ELF-1 (cell line): ENCODE data around the gene CDKN2D.
"Not testable (repeated sequence)": the region's sequence is repeated elsewhere in the genome, so short reads cannot be mapped to it uniquely, and the experiment has no call there.

Experiments used
- DNase-seq: peaks from one replicate; pipeline ENCODE4 v3.0.0-alpha.2; 2016; ENCODE audit warnings: low read depth, low spot score

The CDKN2D gene

DNA sequence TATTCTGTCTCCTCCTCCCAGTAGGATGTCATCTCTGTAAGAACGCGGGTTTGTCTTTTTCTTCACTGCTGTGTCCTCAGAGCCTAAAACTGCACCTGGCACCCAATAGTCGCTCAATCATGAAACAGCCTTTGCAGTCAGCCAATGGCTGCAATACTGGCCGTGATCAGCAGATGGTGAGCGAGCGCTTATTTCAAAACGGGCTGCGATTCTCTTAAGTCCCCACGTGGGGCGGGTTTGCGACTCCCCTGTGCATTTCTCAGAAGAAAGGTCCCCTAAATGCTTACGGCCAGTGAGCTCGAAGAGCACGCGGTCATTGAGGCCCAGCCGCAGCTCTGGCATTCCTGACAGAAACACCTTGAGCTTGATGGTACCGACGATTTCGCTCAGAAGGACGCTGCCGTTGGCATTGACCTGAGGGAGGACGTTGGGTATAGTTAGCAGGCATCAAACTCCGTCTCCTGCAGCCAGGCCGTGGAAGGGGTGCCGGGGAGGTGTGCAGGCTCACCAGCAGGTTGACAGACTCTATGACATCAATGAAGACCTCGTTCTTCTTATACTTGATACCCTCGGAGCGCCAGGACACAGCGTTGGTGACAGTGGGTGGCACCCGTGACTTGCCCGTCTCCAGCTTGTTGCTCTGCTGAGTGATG is 12.3 kb upstream of the CDKN2D start:
- peak; percentile 93 for DNase-seq

DNA sequence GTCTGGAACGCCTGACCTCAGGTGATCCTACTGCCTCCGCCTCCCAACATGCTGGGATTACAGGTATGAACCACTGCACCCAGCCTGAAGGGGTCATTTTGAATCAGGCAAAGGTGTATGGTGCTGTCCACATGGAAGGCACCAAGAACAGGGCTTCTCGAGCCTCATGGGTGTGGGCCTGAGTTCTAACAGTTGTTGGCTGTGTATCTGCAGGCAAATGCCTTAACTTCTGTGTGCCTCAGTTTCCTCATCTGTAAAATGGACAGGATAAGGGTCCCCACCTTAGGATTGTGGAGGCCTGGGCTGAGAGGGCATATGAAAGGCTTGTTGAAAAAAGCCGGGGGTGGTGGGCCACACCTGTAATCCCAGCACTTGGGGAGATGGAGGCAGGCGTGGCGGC is 9.2 kb upstream of the CDKN2D start:
- DNase-seq, result no peak

DNA sequence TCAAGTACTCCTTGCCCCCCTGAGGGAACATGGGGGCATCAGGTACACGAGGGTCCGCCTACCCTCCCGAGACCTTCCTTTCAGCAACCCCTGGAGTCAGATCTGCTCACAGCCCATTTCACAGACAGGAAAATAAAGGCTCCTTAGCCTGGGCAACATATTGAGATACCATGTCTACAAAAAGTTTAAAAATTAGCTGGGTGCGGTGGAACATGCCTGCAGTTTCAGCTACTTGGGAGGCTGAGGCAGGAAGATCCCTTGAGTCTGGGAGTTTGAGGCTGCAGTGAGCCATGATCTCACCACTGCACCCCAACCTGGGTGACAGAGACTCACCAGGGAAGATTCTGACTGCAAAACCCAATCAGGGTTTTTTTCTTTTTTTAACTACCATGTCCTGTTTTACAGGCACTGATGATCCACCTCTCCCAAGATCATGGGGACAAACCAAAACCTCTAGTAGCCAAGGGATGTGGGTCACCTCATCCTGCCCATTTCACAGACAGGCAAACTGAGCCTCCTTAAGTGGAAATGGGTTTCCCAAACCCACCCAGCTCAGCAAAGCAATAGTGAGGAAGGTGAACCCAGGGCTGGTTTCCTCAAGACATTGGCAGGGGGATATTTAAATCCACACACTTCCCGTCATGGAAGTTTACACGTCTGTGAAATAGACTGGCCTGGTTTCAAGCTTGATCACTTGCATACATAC is 6.4 kb upstream of the CDKN2D start:
- no peak for DNase-seq

DNA sequence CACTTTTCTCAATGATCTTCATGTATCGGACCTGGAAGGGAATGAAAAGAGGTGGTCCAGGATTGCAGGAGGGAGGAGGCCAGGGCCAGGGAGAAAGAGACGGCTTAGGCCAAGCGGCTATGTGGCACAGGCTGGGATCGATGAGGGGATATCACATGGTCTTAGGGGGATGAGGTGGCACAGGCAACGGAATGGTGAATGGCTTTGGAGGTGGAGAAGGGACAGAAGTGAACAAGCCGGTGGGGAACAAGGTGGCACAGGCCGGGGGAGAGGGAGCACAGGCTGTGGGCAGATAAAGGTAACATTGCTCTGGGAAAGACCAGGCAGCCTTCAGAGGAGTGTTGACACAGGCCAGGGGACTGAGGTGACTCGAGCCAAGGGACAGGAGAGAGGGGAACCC is 5.7 kb upstream of the CDKN2D start:
- DNase-seq, result no peak

DNA sequence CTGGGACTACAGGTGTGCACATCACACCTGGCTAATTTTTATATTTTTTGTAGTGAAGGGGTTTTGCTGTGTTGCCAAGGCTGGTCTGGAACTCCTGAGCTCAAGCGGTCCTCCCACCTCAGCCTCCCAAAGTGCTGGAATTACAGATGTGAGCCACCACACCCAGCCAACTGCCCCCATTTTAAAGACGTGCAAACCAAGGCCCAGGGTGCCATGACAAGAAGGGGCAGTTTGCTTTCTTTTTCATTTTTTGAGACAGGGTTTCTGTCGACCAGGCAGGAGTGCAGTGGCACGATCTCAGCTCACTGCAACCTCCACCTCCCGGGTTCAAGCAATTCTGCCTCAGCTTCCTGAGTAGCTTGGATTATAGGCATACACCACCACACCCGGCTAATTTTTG is 5.0 kb upstream of the CDKN2D start:
- not testable (repeated sequence) for DNase-seq

DNA sequence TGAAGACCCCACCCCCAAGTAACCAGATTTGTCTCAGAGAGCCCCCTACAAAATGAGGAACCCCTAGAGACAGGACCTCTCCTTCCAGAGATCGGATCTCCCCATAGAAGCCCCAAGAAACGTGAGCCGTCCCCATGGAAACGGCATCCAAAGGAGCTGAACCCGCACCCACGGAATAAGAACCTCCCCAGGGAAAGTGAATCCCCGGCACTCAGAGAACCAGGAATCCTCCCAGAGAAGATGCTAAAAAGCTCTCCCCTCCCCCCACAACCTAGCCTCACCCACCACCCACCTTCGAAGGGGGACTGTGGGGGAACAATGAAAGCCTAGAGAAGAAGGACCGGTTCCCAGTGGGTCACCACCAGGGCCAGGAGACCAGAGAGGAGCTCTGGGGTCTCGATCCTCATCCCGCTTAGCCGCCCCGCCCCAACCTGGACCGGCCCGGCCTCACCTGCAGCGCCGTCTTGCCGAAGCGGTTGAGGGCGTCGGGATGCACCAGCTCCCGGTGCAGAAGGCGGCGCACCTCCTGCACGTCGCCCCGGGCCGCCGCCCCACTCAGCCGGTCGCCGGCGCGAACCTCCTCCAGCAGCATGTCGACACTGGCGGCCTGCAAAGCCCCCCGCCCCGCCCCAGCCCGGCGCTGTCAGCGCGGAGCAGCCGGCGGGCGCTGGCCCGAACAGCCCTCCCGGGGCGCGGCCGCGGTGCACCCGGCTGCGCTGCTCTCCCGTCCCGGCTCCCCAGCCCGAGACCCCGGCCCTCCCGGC is 535 bp downstream of the CDKN2D start:
- peak; percentile 77 for DNase-seq

DNA sequence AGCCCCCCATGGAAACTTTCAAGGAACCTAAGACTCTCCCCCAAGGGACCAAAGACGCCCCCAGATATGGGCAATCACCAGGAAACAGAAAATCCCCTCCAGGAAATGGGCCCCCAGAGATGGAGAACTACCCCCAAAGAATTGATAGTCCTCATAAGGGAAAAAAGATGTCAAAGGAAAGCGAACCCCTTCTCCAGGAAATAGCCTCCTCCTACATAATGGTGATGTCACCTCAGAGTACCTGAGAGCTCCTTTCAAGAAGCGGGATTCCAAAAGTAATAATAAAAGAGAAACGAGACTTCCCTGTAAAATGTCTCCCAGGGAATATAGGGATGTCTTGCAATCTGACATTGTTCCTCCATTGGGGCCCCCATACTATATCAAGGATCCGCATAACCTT is 1.1 kb downstream of the CDKN2D start:
- DNase-seq, result no peak

DNA sequence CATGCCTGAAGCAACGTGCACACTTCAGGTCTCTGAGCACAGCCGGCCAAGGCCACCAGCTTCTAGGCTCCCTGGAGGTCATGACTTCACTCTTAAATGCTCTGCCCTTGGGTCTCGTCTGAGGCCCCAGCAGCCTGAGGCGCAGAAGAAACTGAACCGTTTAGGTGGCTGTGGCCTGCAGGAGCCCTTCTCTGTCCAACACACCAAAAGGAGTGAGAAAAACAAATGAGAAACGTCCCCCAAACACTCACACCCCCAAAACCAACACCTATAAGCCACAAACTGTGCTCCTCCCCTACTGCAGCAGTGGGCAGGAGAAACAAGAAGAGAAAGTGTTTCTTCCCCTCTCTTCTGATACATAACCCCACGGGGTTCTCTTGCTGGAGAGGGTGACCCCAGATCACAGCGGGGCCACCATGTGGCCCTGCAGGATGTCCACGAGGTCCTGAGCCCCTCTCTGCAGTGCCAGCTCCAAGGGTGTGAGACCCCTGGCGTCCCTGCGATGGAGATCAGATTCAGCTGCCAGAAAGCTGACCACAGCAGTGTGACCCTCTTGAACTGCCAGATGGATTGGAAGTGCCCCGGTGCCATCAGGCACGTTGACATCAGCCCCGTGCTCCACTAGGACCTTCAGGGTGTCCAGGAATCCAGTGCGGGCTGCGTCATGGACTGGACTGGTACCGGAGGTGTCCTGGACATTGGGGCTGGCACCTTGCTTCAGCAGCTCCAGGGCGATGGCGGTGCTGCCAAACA is 1.9 kb downstream of the CDKN2D start:
- DNase-seq, result no peak

DNA sequence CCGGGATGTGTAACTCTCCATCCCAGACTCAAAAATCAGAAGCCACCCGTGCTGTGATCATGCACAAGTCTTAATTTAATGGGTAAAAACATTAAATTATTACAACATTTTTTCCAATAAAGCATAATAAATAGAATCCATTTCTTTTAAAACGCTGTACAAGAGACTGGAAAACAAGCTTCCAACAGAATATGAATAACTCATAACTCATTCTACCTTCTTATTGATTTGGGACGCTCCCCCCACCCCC is 2.4 kb downstream of the CDKN2D start:
- DNase-seq, result no peak

DNA sequence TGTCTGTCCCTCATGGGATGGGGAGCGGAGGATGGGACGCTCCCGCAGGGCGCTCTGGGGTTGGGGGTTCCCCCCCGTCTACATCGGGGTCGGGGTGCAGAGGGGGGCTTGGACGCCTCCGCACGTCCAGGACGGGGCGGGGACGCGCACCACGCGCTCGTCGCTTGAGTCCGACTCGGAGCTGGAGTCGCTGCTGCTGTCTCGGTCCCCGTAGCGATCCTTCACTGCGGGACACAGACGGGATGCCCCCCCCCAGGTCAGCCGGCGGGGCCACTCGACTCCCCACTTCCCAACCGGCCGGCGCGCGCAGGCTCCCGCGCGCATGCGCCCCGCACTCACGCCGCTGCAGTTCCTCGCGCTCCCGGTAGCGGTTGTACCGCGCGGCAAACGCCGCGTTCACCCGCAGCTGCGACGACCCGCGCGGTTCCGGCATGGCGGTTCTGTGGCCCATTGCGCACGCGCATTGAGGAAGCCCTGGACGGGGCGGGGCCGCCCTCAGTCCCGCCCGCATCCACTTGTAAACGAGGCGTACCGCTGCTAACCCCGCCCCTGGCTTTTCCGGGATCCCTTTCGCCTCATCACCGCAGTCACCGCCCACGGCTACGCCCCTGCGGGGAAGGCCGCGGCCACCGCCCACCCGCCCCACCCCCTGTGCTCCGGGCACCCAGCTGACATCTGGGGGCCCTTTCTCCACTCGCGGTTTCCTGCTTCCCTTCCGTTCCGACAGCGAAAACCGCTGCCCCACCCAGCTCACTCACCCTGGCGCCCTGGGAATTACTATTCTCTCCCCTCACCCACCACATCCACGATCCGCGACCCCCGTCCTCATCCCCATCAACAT is 3.0 kb downstream of the CDKN2D start, which contains the start of gene KRI1:
KRI1 (minus strand) TSS at position 444 of the 841 bp plus-strand sequence; CDS start at position 433, 11 bp downstream.
- DNase-seq, result peak; percentile 98

DNA sequence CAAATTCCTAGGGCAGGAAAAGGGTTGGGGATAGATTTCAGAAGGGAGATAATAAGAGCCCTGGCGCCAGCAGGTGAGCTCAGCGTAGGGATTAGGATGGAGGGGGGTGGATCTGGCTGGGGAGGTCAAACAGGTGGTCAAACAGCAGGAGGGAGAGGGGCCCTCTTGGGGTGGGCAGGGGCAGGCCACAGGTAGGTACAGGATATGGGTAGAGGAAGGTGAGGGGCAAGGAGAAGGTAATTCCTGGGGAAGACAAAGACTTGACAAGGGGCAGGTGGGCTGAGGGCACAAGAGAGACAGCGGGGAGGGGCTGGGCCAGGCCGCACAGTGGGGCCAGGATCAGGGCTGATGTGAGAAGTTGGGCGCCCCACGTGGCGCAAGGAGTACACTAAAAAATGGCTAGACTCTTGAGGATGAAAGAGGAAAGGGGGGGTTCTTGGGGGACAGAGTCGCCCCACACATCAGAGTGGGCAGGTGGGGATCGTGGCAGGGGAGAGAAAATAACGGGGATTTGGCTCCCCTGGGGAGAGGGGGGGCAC is 3.7 kb downstream of the CDKN2D start:
- no peak for DNase-seq

DNA sequence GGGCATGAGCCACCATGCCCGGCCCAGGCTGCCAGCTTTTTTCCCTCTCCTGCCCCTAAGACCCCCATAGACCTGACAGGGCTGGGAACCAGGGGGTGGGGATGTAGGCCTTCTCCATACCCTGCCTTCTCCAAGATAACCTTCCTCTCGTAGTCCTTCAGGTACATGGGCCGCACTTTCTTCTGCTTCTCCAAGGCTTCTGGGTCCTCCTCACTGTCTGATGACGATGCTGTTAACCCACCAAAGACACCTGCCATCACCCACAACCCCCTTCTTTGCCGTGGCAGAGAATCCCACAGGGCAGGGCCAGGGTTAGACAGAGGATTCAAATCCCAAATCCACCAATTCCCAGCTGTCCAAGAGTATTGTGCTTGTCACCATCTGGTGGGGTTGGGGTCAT is 6.2 kb downstream of the CDKN2D start:
- no peak for DNase-seq

DNA sequence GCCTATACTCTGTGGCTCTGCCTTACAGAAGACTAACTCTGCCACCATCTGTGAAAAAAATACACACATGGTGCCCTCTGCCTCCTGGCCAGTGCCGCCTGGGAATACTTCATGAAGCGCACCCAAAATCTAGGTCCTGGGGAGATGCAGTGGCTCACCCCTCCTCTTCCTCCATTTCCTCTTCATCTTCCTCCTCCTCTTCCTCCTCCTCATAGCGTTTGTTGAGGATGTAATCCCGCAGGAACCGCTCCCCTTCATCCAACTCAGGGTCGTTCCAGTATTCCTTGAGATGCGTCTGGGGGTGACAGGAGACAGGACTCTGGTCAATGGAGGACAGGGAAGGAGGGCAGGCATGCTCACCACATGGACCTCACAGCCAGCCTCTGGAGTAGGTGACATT is 8.6 kb downstream of the CDKN2D start:
- DNase-seq, result no peak

DNA sequence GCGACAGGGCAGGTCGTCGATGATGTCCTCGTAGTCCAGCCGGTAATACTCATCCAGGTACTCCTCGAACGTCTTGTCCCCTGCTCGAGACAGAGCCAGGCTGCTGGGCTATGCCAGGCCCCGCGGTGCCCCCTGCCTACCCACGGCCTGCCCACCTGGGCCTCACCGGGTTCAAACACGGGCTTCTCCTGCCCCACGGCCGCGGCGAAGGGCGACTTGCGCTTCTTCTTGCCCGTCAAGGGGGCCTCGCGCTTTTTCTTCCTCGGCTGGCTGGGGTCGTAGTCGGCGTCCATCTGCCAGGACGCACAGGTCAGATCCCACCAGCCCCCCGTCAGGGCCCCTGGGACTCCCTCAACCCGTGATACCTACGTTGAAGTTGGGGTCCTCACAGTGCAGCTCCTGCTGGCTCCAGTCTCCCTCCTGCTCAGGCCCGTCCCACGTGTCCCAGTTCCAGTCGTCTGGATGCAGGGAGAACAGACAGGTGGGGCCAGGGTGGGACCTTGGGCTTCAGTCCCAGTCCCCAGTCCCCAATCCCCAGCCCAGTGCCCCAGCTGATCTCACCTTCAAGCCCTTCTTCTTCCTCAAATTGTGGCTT is 11.1 kb downstream of the CDKN2D start:
- DNase-seq, result no peak

DNA sequence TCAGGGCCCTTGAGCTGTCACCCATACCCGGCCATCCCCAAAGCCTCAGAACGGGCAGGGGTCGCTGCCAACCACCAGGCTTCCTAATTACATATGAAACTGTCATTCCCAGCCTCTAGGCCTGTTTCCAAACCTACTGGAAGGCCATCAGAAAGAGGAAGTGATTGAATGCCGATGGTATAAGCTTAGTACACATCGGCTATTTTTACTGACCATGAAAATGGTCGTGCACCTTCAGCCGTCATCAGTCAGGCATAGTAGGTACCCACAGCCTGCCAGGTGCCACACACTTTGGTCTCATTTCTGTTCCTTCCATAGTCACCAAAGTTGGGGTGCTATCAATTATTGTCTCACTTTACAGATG is 13.2 kb downstream of the CDKN2D start:
- no peak for DNase-seq

DNA sequence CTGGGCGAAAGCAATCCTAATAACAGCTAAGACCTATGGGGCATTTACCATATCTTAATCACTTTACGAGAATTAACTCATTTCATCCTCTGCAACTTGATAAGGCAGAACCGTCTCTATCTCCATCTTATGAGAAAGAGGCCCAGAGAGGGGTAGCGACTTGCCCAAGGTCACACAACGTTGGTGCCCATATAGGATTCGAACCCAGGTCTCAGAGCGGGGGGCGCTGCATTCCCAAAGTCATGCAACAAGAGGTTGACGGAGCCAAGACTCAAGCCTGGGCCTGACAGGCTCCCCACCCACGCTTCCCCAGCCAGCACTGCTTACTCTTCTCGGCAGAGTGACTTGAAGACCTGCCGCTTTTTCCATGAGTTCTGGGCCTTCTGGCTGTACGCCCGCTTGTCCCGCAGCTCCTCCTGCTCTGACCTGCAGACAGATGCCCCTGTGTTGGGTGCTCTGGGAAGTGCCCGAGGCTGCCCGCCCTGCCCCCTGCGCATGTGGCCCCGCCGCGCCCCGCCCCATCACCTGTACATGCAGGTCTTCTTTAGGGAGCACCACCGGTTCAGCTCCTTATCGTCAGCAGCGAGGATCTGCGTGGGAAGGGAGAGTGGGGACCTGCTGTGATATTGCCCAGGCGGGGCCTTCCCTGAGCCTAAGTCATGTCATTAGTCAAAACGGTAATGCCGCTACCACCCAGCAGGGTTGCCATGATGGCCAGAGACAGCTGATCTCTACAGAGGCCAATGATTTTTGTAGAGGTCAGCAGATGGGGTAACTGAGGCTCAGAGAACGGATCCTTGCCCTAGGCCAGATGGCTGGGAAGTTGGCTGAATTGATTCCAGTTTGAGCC is 13.8 kb downstream of the CDKN2D start:
- DNase-seq, result no peak

DNA sequence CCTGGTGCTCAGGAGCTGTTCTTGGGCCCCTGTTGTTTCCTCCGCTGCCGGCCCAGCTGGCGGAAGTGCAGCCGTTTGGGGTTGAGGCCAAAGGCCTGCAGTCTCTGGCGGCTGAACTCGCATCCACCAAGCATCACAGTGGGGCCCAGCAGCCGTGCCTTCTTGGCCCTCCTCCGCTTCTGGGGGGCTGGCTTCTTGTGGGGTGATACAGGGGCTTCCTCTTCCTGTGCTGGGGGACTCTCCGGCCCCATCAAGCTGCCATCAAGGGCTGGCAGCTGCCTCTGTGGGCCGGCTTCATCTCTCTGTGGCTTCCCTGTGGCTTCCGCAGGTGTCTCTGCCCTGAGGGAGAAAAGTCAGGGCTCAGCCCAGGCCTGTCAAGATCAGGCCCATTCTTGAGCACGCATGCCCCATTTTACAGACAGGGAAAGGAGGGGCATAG is 14.8 kb downstream of the CDKN2D start:
- DNase-seq, result no peak

DNA sequence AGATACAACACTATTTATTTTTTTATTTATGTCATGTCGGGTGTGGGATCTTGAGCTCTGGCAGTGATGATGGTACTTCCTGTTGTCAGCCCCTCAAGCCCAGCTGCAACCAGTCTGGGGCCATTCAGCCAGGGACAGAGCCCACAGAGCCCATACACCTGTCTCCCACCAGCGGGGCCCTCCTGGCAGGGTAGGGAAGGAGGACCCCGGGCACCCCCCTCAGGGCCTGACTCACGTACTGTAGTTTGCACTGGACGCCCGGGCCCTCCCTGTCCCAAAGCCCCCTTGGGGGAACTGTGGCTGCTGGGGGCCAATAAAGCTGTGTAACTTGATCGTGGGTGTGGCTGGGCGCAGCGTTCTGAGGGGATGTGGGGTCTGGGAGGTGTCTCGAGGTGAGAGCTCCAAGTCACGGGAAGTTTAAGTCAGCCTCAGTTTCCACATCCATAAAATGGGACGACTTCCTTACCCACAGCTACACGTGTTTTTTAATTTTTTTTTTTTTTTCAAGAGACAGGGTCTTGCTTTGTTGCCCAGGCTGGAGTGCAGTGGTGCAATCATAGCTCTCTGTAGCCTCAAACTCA is 15.6 kb downstream of the CDKN2D start:
- no peak for DNase-seq

DNA sequence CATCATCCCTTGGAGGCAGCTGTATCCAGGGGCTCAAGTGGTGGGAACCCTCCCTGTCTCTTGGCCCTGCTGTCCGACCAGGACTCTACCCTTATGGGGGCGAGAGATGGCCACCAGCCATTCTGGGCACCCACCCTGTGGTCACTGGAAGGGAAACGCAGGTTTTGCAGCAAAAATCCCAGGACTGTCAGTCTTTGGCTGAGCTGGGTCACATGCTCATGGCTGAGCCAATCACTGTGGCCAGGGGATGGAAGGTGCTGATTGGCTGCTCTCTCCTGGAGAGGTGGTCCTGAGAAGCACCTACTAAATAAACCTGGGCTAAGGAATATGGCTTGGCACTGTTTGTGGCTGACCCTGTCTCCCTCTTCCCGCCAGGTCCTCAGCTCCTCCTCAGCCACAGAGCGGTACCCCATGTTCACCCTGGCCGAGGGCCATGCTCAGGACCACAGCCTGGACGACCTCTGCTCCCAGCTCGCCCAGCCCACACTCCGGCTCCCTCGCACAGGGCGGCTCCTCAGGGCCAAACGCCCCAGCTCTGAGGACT is 16.2 kb downstream of the CDKN2D start:
- peak; percentile 75 for DNase-seq
